Suprapubic skin (tissue), 3 donors: ENCODE data around the gene OR7A17.

Source experiments
- CTCF ChIP-seq, 2 donors: fragments of 200-600 bp in 1 of 2; fragments of 450-650 bp in 1 of 2; sonication (generic) in 1 of 2; IDR thresholded peaks; one replicate each; pipeline ENCODE4 v1.5.1; 2016 to 2019; ENCODE audit warnings: antibody characterized with exemption in 2 of 2, mild to moderate bottlenecking in 1 of 2, moderate library complexity in 1 of 2
- POLR2A ChIP-seq, 2 donors: fragments of 450-650 bp; IDR thresholded peaks; one replicate each; pipeline ENCODE4 v1.6.1; 2017; ENCODE audit warnings: antibody characterized with exemption in 2 of 2, mild to moderate bottlenecking in 2 of 2, moderate library complexity in 2 of 2

- TF ChIP-seq CTCF (IDR thresholded peaks at IDR 0.05): no peak
- no peak for TF ChIP-seq POLR2A (IDR thresholded peaks at IDR 0.05)
These were observed at the start of gene OR7A17 for GRCh38 chr19:14886032-14886431.
